HL-60 (cell line): ENCODE results near the gene PDSS2.

Experiments
- DNase-seq, 2 experiments: peaks; one replicate each; pipeline ENCODE4 v3.0.0-alpha.2; 2010 to 2020; ENCODE audit warnings: low read depth in 1 of 2, low spot score in 1 of 2
- H3K27ac ChIP-seq: fragments of 250-450 bp; sonication (Bioruptor Pico); replicated peaks from 2 replicates; pipeline ENCODE4 v1.5.1; 2020; ENCODE audit warnings: mild to moderate bottlenecking, moderate library complexity
- H3K27me3 ChIP-seq: fragments of 250-450 bp; sonication (Bioruptor Pico); 2 replicates; pipeline ENCODE4 v1.5.1; 2021; ENCODE audit warnings: mild to moderate bottlenecking, moderate library complexity; ENCODE audit not compliant: insufficient read depth, poor library complexity, severe bottlenecking
- H3K4me3 ChIP-seq: replicated peaks from 2 replicates; pipeline ENCODE4 v1.5.1; 2011; ENCODE audit warnings: mild to moderate bottlenecking, control low read depth, low read length; ENCODE audit not compliant: insufficient read depth
- CTCF ChIP-seq: IDR thresholded peaks from one replicate; pipeline ENCODE4 v1.5.1; 2011; ENCODE audit warnings: low read length, control low read depth, inconsistent platforms; ENCODE audit not compliant: insufficient read depth
- GABPA ChIP-seq: IDR thresholded peaks from 2 replicates; pipeline ENCODE4 v1.6.1; 2012; ENCODE audit warnings: low read depth
- POLR2AphosphoS5 ChIP-seq: IDR thresholded peaks from 2 replicates; pipeline ENCODE4 v1.6.1; 2012; ENCODE audit warnings: low read depth
- REST ChIP-seq: IDR thresholded peaks from 2 replicates; pipeline ENCODE4 v1.6.1; 2012; ENCODE audit warnings: low read depth; ENCODE audit not compliant: insufficient replicate concordance
- SPI1 ChIP-seq: IDR thresholded peaks from 2 replicates; pipeline ENCODE4 v1.6.1; 2012; ENCODE audit warnings: low read depth, mild to moderate bottlenecking, borderline replicate concordance

The PDSS2 gene

DNA sequence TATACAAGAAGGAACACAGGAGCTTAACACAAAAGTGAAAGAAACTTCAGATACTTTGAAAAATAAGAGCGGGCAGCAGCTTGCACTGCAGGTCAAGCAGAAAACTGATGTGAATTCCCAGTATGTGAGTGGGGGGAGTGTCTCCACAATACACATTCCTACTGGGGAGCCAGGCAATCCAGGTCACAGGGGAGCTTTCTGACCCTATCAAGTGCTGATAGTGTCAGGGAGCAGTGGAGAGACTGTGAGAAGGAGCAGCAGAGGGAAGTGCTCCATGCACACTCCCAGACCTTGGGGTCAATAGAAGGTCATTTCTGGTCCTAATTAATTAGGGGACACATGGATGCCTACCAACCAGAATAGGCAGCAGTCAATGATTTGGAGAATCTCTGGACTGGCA is 59.4 kb downstream of the PDSS2 start:
- Histone ChIP-seq H3K27me3 (no peaks in the 10 kb centered on the region), H3K4me3 (no peak overlapping the region), H3K27ac (no peak overlapping the region)
- no peak for DNase-seq
- no peak for TF ChIP-seq GABPA
- TF ChIP-seq POLR2AphosphoS5 = no peak

DNA sequence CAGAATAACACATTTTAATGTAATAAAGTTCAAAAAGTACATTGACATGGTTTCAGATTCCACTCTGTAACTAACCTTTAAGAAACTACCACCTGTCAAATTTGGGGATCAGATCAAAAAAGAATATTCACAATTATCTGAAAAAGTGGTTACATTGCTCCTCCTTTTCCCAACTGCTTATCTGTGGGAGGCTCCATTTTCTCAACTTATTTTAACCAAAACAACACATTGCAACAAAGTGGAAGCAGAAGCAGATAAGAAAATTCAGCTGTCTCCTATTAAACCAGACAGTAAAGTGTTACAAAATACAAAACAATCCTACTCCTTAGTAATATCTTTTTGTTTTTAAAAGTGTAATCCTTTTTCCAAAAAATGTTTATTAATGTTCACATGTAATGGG is 61.4 kb downstream of the PDSS2 start:
- no peak for TF ChIP-seq CTCF
- no peak for TF ChIP-seq GABPA
- no peak for TF ChIP-seq SPI1
- no peak for TF ChIP-seq POLR2AphosphoS5
- no peak for TF ChIP-seq REST
- Histone ChIP-seq H3K27ac (no peak overlapping the region), H3K27me3 (no peaks in the 10 kb centered on the region), H3K4me3 (no peak overlapping the region)
- DNase-seq = no peak

DNA sequence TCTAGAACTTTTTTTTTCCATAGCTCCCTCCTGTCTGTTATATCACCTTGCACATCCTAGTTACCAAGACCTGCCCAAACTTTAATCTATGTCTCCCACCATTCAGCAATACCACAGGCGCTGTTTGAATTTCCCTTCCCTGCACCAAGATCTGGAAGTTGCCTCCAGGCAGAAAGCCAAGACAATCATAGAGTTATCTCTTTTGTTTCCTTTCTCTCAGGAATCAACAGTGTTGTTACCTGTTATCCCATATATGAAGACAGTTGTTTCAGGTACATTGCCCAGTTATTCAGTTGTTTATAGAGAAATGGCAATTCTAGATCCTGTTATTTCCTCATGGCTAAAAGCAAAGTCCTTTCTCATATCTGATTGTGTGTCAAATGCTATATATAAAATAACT is 63.2 kb downstream of the PDSS2 start:
- DNase-seq = no peak
- H3K27ac ChIP-seq = no peak overlapping the region
- no peaks in the 10 kb centered on the region for H3K27me3 ChIP-seq
- H3K4me3 ChIP-seq = no peak overlapping the region
- no peak for TF ChIP-seq REST
- TF ChIP-seq GABPA = no peak
- no peak for TF ChIP-seq SPI1
- TF ChIP-seq CTCF = no peak
- no peak for TF ChIP-seq POLR2AphosphoS5

GRCh38 chr6:107392069-107392468 is 67.3 kb downstream of the PDSS2 start:
- DNase-seq = no peak
- Histone ChIP-seq H3K27me3 (no peaks in the 10 kb centered on the region), H3K4me3 (no peak overlapping the region), H3K27ac (no peak overlapping the region)
- TF ChIP-seq POLR2AphosphoS5 (no peak), REST (no peak), GABPA (no peak), SPI1 (no peak), CTCF (no peak)
